GM19328 (cell line): ENCODE data around the gene GPR12.

Source experiments
- ATAC-seq: cut with Tn5 transposase; IDR thresholded peaks from one replicate; pipeline ENCODE4 v1.9.1; 2021; ENCODE audit warnings: mild to moderate bottlenecking, moderate library complexity; ENCODE audit not compliant: unreplicated experiment

Gene GPR12

GRCh38 chr13:26706381-26706780 lies 54.2 kb downstream of the GPR12 start:
- no peak for ATAC-seq

- no peak for ATAC-seq
Observed at GRCh38 chr13:26705536-26705935, 55.0 kb downstream of the GPR12 start.
